Hepatocyte (in vitro differentiated cells): ENCODE results near the gene OLFML1. TPM values are rescaled to one million over a fixed set of nuclear protein-coding genes. Genes with fewer than 3 reads are reported as not detected.

Experiments
- DNase-seq: peaks from one replicate; pipeline ENCODE4 v3.0.0-alpha.2; 2016; ENCODE audit warnings: low spot score
- H2AFZ ChIP-seq: fragments of 200-600 bp; sonication (generic); 2 replicates; pipeline ENCODE4 v1.6.0; 2016; ENCODE audit warnings: antibody characterized with exemption, mild to moderate bottlenecking
- H3K27ac ChIP-seq: fragments of 200-600 bp; sonication (generic); 2 replicates; pipeline ENCODE4 v1.5.1; 2016; ENCODE audit warnings: mild to moderate bottlenecking
- H3K27me3 ChIP-seq: fragments of 200-600 bp; sonication (generic); 2 replicates; pipeline ENCODE4 v1.6.1; 2016
- H3K36me3 ChIP-seq: fragments of 200-600 bp; sonication (generic); replicated peaks from 2 replicates; pipeline ENCODE4 v1.5.1; 2016; ENCODE audit warnings: low read depth; ENCODE audit not compliant: insufficient read depth
- H3K4me1 ChIP-seq: fragments of 200-600 bp; sonication (generic); 2 replicates; pipeline ENCODE4 v1.5.1; 2016; ENCODE audit warnings: mild to moderate bottlenecking, moderate library complexity; ENCODE audit not compliant: insufficient read depth
- H3K4me2 ChIP-seq: fragments of 200-600 bp; sonication (generic); 2 replicates; pipeline ENCODE4 v1.6.0; 2016
- H3K4me3 ChIP-seq: fragments of 200-600 bp; sonication (generic); 2 replicates; pipeline ENCODE4 v1.5.1; 2016; ENCODE audit warnings: mild to moderate bottlenecking
- H3K79me2 ChIP-seq: fragments of 200-600 bp; sonication (generic); 2 replicates; pipeline ENCODE4 v1.6.0; 2017; ENCODE audit warnings: mild to moderate bottlenecking
- H3K9me2 ChIP-seq: fragments of 200-600 bp; sonication (generic); replicated peaks from 2 replicates; pipeline ENCODE4 v1.6.0; 2017; ENCODE audit warnings: mild to moderate bottlenecking; ENCODE audit not compliant: insufficient read depth
- H3K9me3 ChIP-seq: fragments of 200-600 bp; sonication (generic); 2 replicates; pipeline ENCODE4 v1.5.1; 2016; ENCODE audit warnings: low read depth, mild to moderate bottlenecking
- H4K20me1 ChIP-seq: fragments of 200-600 bp; sonication (generic); 2 replicates; pipeline ENCODE4 v1.6.0; 2016; ENCODE audit warnings: mild to moderate bottlenecking; ENCODE audit not compliant: insufficient read depth, poor library complexity, severe bottlenecking
- EZH2 ChIP-seq: fragments of 200-600 bp; sonication (generic); IDR thresholded peaks from 2 replicates; pipeline ENCODE4 v1.6.1; 2016; ENCODE audit warnings: antibody characterized with exemption, mild to moderate bottlenecking, borderline replicate concordance
- EZH2phosphoT487 ChIP-seq: fragments of 200-600 bp; sonication (generic); IDR thresholded peaks from one replicate; pipeline ENCODE4 v1.6.1; 2018; ENCODE audit warnings: antibody characterized with exemption, mild to moderate bottlenecking, low read depth, moderate library complexity; ENCODE audit not compliant: unreplicated experiment, severe bottlenecking
- WGBS: methylation state at CpG from one replicate; pipeline ENCODE4 v1.1.6; 2016; ENCODE audit warnings: low lambda C conversion rate; ENCODE audit errors: missing lambda C conversion rate; 5-methylcytosine and 5-hydroxymethylcytosine counted together
- polyA plus RNA-seq: library from polyadenylated mRNA; unstranded; fragments of >200 nt; fragmentation: Nextera tagmentation; extraction: Ambion mirVana; gene quantifications from 2 replicates; pipeline ENCODE4 v1.2.1, GENCODE V29; 2016
- total RNA-seq: library from RNA; depleted of rRNA; stranded (reverse); fragments of >200 nt; gene quantifications from 2 replicates; pipeline ENCODE4 v1.2.3, GENCODE V29; 2014
- TF ChIP-seq, protein P1 (sequence below): fragments of 200-600 bp; sonication (generic); IDR thresholded peaks from 2 replicates; pipeline ENCODE4 v1.5.1; 2016; ENCODE audit warnings: antibody characterized with exemption, mild to moderate bottlenecking; ENCODE audit not compliant: poor library complexity

OLFML1 gene
- total and polyA plus RNA-seq, 2 experiments from 2014 or later = 9.3 to 10.9 TPM

DNA sequence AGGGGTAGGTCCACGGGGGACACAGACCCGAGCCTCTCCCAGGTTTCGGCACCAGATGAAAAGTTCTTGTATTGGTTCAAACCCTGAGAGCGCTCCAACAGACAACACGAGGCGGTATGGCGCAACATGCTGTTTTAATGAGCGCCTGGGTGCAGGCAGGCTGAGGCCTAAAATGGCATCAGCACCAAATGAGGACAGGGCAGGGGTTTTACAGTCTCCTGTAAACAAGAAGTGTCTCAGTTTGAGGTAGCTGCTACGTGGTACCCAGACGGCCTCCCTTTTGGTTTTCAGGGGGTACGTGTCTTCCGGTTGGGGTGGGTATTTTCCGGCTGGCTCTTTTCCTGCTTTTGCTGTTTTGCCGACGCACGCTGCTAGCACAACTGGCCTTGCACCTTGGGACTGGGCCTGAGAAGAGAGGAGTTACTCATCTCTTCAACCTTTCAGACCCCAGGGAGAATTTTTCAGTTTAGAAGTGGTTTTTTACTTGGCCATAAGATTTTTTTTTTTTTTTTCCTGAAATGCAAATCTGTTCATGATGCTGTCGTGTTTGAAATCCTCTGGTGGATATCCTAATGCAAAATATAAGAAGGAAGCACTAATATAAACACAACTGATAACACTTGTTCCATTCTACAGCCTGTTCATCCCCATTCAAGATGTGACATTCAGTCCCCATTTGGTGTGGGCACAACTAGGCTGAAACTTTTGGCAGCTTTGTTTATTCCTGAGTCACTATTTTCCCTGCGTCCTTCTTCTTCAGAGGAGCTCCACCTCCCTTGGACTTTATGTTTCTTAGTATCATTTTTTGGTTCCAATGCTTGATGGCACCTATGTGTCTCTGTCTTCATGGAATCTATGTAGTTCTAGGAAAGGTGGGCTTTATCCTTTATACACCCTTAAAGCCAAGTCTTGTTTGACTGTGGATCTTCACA is 35.0 kb downstream of the OLFML1 start:
- H3K27ac ChIP-seq = peak overlapping the region; percentile 71
- H3K4me1 ChIP-seq = peaks cover 9% of the 10 kb centered on the region
- 90% methylated on average over 18 of the region's 18 CpGs for WGBS
- H3K4me2 ChIP-seq = peak overlapping the region; percentile 31
- no peak overlapping the region for H3K4me3 ChIP-seq
- no peaks in the 10 kb centered on the region for H3K36me3 ChIP-seq
- H3K9me3 ChIP-seq = no peaks in the 10 kb centered on the region
- peaks cover 60% of the 10 kb centered on the region for H3K79me2 ChIP-seq
- H3K9me2 ChIP-seq = no peaks in the 10 kb centered on the region
- H2AFZ ChIP-seq = no peak overlapping the region
- no peaks in the 10 kb centered on the region for H4K20me1 ChIP-seq
- DNase-seq = no peak
- TF ChIP-seq EZH2phosphoT487 (no peak), EZH2 (no peak)
- TF ChIP-seq, protein P1, sequence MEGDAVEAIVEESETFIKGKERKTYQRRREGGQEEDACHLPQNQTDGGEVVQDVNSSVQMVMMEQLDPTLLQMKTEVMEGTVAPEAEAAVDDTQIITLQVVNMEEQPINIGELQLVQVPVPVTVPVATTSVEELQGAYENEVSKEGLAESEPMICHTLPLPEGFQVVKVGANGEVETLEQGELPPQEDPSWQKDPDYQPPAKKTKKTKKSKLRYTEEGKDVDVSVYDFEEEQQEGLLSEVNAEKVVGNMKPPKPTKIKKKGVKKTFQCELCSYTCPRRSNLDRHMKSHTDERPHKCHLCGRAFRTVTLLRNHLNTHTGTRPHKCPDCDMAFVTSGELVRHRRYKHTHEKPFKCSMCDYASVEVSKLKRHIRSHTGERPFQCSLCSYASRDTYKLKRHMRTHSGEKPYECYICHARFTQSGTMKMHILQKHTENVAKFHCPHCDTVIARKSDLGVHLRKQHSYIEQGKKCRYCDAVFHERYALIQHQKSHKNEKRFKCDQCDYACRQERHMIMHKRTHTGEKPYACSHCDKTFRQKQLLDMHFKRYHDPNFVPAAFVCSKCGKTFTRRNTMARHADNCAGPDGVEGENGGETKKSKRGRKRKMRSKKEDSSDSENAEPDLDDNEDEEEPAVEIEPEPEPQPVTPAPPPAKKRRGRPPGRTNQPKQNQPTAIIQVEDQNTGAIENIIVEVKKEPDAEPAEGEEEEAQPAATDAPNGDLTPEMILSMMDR = no peak
- no peaks in the 10 kb centered on the region for H3K27me3 ChIP-seq

DNA sequence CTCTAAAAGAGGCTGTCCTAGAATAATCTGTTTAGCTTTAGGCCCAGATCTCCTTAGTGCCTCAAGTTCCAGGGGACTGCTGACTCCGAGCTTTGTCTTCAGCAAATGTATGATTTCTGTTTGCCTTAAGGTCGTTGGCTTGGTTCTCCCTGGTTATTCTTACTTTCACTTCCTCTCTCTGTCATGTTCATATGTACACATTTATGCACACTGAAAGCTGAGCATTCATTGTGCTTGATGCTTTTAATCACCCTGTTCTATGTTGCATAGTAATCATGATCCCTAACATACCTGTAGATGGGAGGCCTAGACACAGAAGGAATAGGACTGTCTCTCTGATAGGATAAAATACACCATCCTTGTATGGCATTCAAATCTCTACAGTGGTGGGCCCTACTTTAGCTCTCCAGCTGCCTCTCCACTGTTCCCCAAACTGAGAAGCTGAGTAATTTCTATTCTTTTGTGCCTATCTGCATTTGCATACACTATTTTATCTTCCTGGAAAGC is 35.7 kb downstream of the OLFML1 start:
- Histone ChIP-seq H3K79me2 (peaks cover 60% of the 10 kb centered on the region), H3K27me3 (no peaks in the 10 kb centered on the region), H3K4me1 (peaks cover 9% of the 10 kb centered on the region), H3K4me2 (peak overlapping the region; percentile 31), H3K9me2 (no peaks in the 10 kb centered on the region), H3K36me3 (no peaks in the 10 kb centered on the region), H4K20me1 (no peaks in the 10 kb centered on the region), H3K4me3 (no peak overlapping the region), H3K27ac (peak overlapping the region; percentile 71), H2AFZ (no peak overlapping the region), H3K9me3 (no peaks in the 10 kb centered on the region)
- DNase-seq = no peak
- 39% methylated on average over 2 of the region's 2 CpGs for WGBS
- TF ChIP-seq EZH2phosphoT487 = no peak
- TF ChIP-seq, protein P1 = no peak
- no peak for TF ChIP-seq EZH2

DNA sequence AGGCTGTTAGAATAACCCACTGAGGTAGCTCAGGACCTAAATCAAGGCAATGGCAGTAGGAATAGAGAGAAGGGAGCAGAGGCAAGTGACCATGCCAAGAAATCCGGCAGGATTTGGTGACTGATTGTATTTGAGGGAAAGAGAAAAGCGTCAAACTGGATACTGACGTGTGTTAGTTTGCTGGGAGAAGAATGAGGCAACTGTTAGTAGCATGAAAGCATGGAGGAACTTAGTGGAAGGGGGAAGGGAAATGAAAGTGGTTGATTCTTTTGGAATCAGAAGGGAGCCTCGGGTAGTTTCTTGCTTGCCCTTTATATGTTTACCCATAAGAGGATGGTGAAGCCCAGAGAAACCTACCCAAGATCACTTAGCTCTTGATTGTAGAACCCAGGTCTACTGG is 36.8 kb downstream of the OLFML1 start:
- peaks cover 58% of the 10 kb centered on the region for H3K79me2 ChIP-seq
- H3K9me3 ChIP-seq = no peaks in the 10 kb centered on the region
- no peaks in the 10 kb centered on the region for H3K9me2 ChIP-seq
- H3K4me2 ChIP-seq = no peak overlapping the region
- no peak overlapping the region for H2AFZ ChIP-seq
- no peaks in the 10 kb centered on the region for H3K27me3 ChIP-seq
- 94% methylated on average over 4 of the region's 4 CpGs for WGBS
- DNase-seq = no peak
- H3K27ac ChIP-seq = peak overlapping the region; percentile 48
- TF ChIP-seq EZH2 (no peak), EZH2phosphoT487 (no peak)
- TF ChIP-seq, protein P1 = no peak
- H3K4me1 ChIP-seq = peaks cover 9% of the 10 kb centered on the region
- H4K20me1 ChIP-seq = no peaks in the 10 kb centered on the region
- no peaks in the 10 kb centered on the region for H3K36me3 ChIP-seq
- no peak overlapping the region for H3K4me3 ChIP-seq
